GM18511 (cell line): ENCODE measurements around the gene CCDC121.
"Not testable (repeated sequence)": the region's sequence is repeated elsewhere in the genome, so short reads cannot be mapped to it uniquely, and the experiment has no call there.

ENCODE experiments used
- ATAC-seq: cut with Tn5 transposase; IDR thresholded peaks from one replicate; pipeline ENCODE4 v1.9.1; 2021; ENCODE audit warnings: mild to moderate bottlenecking, moderate library complexity; ENCODE audit not compliant: unreplicated experiment

Gene CCDC121

GRCh38 chr2:27638037-27638637 is 9.3 kb upstream of the CCDC121 start:
- ATAC-seq = no peak

- ATAC-seq = no peak
Measured at GRCh38 chr2:27636766-27637165, 8.0 kb upstream of the CCDC121 start.

- ATAC-seq = no peak
Measured at GRCh38 chr2:27634291-27634690, 5.5 kb upstream of the CCDC121 start.

GRCh38 chr2:27630257-27630656 is 1.4 kb upstream of the CCDC121 start:
- ATAC-seq = not testable (repeated sequence)

- peak; percentile 31 for ATAC-seq
Measured at GRCh38 chr2:27627963-27628766, 647 bp downstream of the CCDC121 start.

GRCh38 chr2:27626921-27627320 is 1.9 kb downstream of the CCDC121 start:
- ATAC-seq = not testable (repeated sequence)

- ATAC-seq = not testable (repeated sequence)
Measured at GRCh38 chr2:27626323-27626722, 2.5 kb downstream of the CCDC121 start.

- no peak for ATAC-seq
Measured at GRCh38 chr2:27624943-27625342, 3.9 kb downstream of the CCDC121 start.

- ATAC-seq = no peak
Measured at GRCh38 chr2:27622921-27623384, 5.9 kb downstream of the CCDC121 start.

- no peak for ATAC-seq
Measured at GRCh38 chr2:27621524-27621923, 7.3 kb downstream of the CCDC121 start.

GRCh38 chr2:27615316-27615715 is 13.5 kb downstream of the CCDC121 start:
- ATAC-seq = no peak

- no peak for ATAC-seq
Measured at GRCh38 chr2:27613985-27614384, 14.8 kb downstream of the CCDC121 start.

- no peak for ATAC-seq
Measured at GRCh38 chr2:27606611-27607010, 22.2 kb downstream of the CCDC121 start.

GRCh38 chr2:27596627-27597026 is 32.2 kb downstream of the CCDC121 start:
- no peak for ATAC-seq

GRCh38 chr2:27595412-27595811 is 33.4 kb downstream of the CCDC121 start:
- ATAC-seq = not testable (repeated sequence)

- not testable (repeated sequence) for ATAC-seq
Measured at GRCh38 chr2:27594020-27594703, 34.6 kb downstream of the CCDC121 start.

GRCh38 chr2:27593240-27593639 is 35.6 kb downstream of the CCDC121 start:
- no peak for ATAC-seq

GRCh38 chr2:27591745-27592144 is 37.1 kb downstream of the CCDC121 start:
- ATAC-seq = no peak

GRCh38 chr2:27588308-27588707 is 40.5 kb downstream of the CCDC121 start:
- no peak for ATAC-seq

- no peak for ATAC-seq
Measured at GRCh38 chr2:27587025-27587424, 41.8 kb downstream of the CCDC121 start.

- no peak for ATAC-seq
Measured at GRCh38 chr2:27584597-27584996, 44.2 kb downstream of the CCDC121 start.
